GM19468 (cell line): ENCODE data around the gene KRTAP10-4.
"Not testable (repeated sequence)": the region's sequence is repeated elsewhere in the genome, so short reads cannot be mapped to it uniquely, and the experiment has no call there.

Experiments
- ATAC-seq: cut with Tn5 transposase; IDR thresholded peaks from one replicate; pipeline ENCODE4 v1.9.1; 2021; ENCODE audit warnings: mild to moderate bottlenecking, moderate library complexity, moderate number of reproducible peaks; ENCODE audit not compliant: unreplicated experiment; ENCODE audit errors: extremely low read depth

KRTAP10-4 gene, protein sequence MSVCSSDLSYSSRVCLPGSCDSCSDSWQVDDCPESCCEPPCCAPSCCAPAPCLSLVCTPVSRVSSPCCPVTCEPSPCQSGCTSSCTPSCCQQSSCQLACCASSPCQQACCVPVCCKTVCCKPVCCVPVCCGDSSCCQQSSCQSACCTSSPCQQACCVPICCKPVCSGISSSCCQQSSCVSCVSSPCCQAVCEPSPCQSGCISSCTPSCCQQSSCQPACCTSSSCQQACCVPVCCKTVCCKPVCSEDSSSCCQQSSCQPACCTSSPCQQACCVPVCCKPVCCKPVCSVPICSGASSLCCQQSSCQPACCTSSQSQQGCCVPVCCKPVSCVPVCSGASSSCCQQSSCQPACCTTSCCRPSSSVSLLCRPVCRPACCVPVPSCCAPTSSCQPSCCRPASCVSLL

DNA sequence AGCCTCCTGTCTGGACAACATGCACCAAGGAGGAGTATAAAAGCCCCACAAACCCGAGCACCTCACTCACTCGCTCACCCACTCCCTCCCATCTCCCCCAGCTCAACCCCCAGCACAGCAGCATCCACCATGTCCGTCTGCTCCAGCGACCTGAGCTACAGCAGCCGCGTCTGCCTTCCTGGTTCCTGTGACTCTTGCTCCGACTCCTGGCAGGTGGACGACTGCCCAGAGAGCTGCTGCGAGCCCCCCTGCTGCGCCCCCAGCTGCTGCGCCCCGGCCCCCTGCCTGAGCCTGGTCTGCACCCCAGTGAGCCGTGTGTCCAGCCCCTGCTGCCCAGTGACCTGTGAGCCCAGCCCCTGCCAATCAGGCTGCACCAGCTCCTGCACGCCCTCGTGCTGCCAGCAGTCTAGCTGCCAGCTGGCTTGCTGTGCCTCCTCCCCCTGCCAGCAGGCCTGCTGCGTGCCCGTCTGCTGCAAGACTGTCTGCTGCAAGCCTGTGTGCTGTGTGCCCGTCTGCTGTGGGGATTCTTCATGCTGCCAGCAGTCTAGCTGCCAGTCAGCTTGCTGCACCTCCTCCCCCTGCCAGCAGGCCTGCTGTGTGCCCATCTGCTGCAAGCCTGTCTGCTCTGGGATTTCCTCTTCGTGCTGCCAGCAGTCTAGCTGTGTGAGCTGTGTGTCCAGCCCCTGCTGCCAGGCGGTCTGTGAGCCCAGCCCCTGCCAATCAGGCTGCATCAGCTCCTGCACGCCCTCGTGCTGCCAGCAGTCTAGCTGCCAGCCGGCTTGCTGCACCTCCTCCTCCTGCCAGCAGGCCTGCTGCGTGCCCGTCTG is at the start of gene KRTAP10-4:
Gene KRTAP10-4, plus strand, starts transcription at position 100 of the 827 bp plus-strand sequence. Its CDS starts 30 bp downstream, at position 130.
- not testable (repeated sequence) for ATAC-seq

DNA sequence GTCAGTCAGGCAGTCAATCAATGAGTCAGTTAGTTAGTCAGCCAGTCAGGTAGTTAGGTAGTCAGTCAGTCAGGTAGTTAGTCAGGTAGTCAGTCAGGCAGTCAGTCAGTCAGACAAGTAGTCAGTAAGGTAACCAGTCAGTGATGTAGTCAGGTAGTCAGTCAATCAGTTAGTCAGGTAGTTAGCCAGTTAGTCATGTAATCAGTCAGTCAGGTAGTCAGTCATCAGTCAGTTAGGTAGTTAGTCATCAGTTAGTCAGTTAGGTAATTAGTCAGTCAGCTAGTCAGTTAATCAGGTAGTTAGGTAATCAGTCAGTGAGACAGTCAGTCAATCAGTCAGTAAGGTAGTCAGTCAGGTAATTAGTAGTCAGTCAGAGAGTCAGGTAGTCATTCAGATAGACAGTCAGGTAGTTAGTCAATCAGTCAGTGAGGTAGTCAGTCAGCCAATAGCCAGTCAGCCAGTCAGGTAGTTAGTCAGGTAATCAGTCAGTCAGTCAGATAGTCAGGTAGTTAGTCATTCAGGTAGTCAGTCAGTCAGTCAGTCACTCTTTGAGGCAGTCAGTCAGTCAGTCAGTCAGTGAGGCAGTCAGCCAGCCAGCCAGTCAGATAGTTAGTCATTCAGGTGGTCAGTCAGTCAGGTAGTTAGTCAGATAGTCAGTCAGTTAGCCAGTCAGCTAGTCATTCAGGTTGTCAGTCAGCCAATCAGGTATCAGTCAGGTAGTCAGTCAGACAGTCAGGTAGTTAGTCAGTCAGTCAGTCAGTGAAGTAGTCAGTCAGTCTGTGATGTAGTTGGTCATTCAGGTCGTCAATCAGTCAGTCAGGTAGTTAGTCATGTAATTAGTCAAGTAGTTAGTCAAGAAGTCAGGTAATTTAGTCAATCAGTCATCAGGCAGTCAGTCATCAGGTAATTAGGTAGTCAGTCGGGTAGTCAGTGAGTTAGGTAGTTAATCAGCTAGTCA is 48.8 kb upstream of the KRTAP10-4 start:
- ATAC-seq: no peak

DNA sequence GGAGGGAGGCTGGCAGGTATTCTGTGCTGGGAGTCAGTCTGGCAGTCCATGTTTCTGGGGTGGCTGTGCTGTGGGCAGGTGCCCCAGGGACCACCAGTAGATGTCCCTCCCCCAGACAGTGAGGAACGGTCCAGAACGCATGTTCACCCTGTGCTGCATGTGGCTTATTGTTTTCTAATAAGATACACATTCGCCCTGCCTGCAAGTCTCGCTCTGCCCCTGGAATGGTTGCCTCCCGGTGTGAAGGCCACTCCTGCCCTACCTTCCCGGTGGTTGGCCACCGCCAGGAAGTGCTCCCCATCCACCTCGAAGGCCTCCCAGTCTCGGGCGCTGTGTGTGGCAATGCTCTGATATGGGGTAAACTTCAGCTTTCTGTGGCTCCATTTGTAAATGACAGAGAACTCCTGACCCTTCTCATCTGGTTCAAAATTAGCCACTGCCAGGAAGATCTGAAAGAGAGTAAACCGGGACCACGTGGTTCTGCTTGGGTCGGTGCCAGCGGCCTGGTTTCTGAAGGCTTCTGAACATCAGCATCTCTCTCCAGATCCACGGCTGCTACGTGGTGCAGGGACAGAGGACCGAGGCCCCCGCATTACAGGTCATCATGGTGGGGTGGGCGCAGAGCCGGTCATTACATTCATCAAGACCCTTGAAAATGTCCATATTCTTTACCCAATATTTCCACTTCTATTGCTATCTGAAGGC is 48.0 kb upstream of the KRTAP10-4 start:
- no peak for ATAC-seq

DNA sequence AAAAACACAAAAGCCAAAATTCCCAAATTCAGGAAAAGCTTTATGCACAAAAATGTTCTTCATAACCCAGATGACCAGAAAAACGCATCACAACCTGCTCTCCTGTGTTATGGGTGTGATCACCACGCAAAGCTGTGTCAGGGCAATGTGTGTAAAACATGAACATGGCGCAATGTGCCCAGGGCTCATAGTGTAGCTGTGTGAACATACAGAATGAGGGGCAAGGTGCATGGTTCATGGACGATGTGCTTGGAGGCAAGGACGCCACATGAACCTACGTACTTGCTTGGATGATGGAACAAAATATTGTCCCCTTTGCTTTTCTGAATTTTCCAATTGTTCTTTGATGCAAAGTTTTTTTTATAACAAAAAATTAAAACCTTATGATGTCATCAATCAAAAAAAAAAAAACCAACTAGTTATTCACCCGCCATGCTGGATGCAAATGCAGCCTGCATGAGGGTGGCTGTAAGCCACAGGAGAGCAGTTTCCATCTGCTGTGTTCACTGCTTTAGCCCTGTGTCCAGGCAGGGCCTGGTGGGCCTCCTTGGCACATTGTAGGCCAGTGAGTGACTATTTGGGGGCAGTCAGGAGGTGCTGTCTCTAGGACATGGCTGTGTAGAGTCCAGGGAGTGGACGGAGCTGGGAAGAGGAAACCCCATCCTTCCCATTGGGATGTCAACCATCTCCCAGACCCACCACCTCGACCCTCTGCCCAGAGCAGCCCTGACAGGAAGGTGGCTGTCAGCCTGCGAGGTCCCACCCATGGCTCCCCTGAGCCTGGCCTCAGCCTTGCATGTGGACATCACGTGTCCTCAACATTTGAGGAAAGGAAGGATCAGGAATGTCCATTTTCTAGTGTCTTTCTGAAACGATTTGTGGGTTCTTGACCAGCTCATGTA is 47.2 kb upstream of the KRTAP10-4 start:
- no peak for ATAC-seq

DNA sequence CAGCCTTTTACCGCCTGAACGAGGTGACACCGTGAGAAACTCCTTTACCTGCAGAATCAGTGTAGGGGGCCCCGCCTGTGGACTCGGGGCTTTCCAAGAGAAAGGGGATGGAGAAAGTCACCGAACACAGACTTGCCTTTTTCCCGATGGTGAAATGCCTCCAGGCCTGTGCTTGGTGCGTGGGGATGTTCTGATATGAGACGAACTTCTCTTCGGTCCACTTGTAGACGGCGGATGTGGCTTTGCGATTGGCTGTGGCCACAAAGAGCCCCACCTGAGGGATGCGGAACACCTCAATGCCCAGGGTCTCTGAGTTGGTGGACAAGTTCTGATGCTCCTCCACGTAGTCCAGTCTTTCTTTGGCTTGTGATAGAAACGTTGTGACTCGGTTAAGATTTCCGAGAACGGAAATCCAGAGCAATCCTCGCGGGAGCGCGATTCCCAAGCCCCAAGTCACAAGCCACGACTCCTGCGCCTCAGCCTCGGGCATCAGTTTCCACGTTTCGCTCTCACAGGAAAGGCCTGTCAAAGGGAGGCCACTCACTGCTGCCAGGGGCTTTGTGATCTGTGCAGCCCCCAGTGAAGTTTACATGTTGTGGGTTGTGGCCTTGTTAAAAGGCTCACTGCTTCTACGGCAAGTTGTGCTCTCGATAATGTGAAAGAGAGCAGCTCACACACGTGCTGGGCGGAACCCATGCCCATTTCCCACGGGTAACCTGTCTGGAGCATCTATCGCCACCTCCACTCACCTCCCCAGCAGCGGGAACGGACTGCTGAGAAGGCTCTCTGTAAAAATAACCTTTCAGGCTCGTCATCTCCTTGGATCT is 46.2 kb upstream of the KRTAP10-4 start:
- ATAC-seq: no peak

DNA sequence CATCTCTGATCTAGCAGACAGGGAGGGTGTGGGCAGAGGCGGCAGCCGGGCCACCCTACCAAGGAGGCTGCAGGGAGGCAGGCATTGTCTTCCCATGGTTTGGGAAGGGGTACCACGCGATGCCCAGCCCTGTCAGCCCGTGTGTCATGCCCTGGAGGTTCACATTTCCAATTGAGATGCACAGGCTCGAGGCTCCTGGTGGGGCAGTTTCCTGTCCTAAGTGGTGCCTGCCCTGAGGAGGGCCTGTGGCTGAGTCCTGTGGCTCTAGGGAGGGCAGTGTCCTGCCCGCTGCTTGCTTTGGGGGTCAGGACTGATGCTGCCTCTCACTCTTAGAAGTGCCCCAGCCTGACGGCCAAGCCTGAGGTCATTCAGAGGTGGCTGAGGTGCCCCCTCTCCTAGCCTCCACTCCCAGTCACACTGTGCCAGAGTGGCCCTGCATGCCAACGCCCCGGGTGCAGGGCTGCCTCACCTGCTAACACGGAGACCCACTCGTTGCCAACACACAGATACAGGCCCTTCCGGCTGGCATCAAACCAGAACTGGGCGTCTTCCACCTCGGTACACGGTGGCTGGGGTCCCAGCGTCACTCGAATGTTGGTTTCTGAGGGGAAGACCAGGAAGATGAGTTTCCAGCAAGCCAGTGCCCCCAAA is 45.4 kb upstream of the KRTAP10-4 start:
- no peak for ATAC-seq

DNA sequence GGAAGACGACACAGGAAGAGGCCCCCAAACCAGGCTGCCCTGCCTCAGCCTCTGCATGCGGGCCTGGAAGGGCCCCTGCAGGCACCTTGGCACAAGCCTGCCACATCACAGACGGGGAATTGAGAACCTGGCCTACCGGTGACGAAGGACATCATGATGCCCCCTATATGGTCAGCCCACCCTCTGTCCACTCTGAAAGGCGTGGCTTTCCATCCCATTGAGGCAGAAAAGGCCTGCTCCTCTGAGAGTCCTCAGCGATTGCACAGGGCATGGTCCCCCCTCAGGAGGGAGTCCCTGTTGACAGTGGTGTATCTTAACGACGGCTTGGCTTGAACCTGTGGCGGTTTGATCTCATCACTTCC is 44.9 kb upstream of the KRTAP10-4 start:
- ATAC-seq: no peak

DNA sequence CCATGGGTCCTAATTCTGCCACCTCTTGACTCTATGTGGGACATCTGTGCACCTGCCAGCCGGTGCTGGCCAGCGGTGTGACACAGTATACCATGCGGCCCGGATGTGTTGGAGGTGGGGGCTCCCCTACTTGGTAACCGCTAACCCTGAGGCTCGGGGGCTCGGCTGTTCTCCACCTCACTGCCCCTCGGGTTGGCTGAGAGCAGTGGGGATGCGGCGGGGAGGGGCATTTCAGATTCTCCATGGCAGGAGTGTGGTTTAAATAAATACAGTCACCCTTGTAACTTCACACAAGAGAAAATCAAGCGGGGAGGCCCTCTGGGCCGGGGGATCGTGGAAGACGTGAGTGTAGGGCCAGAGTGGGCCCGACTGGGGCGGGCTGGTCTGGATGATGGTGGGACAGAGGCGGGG is 44.5 kb upstream of the KRTAP10-4 start:
- ATAC-seq: no peak

DNA sequence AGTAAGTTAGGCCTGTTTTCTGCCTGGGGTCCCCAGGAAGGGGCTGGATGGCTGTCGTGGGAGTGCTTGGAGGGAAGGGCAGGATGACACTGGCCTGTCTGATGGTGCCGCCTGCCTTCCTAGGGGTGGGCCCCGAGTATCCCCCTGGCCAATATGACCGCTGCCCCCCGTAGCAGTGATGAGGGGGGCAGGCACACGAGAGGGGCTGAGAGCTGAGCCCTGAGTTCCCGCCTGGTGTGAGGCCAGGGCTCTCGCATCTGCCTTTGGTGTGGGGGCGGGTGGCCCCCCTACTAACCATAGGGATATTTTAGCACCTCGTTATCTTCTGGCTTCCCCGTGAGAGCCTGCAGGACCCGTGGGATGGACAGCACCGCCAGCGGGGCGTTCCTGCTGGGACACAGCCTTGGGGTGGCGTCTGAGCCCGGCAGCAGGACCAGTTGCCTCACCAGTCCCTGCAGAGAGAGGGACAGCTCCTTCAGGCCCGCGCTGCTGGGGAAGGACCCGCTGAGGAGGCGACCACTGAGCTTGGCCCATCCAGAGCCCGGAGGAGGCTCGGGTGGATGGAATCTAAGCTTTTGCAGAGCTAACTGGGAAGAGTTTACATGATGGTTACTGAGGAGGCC is 43.9 kb upstream of the KRTAP10-4 start:
- no peak for ATAC-seq

DNA sequence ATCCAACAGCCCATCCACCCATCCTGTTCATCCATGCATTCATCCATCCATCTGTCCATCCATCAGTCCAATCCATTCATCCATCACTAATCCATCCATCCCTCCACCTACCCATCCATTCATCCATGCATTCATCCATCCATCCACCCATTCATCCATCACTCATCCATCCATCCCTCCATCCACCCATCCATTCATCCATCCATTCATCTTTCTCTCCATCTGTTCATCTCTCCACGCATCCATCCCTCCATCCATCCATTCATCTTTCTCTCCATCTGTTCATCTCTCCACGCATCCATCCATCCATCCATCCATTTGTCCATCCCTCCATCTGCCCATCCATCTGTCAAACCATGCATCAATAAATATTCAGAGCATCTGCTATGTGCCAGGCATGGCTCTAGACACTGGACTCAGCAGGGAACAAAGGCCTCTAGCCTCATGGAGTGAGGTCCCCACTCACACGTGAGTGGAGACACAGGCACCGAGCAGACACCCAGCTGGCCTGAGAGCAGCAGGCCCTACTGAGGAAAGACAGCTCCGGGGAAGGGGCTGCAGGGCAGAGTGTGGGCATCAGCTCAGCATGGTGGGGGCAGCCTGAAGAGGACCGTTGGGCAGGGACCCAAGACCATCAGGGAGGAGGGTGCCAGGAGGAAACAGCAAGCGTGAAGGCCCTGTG is 43.2 kb upstream of the KRTAP10-4 start:
- ATAC-seq: no peak

DNA sequence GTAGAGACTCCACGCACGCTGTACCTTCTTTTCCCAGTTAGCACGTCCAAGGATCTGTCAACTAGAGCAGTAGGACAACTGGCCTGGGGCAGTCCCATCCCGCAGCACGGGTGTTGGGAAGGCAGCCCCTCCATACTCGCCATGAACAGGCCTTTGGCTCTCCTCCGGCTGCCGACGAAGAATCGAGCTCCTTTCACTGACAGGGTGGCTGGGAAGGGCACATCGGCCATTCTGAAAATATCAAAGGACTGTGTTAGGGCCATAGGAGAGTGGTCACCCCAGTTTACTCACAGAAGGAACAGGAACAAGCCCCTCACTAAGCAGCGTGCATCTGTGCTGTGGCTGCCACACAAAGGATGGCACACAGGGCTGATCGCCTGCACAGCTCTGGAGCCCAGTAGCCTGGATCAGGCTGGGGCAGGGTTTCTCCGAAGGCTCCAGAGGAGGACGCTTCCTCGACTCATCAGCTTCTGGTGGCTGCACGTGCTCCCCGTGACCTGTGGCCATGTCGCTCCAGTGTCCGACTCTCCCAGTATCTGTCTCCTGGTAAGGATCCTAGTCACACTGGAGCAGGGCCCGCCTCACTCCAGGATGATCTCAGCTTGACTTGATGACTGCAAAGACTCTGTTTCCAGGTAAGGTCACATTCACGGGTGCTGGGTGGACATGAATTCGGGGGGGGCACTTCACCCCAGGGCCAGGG is 42.5 kb upstream of the KRTAP10-4 start:
- no peak for ATAC-seq

DNA sequence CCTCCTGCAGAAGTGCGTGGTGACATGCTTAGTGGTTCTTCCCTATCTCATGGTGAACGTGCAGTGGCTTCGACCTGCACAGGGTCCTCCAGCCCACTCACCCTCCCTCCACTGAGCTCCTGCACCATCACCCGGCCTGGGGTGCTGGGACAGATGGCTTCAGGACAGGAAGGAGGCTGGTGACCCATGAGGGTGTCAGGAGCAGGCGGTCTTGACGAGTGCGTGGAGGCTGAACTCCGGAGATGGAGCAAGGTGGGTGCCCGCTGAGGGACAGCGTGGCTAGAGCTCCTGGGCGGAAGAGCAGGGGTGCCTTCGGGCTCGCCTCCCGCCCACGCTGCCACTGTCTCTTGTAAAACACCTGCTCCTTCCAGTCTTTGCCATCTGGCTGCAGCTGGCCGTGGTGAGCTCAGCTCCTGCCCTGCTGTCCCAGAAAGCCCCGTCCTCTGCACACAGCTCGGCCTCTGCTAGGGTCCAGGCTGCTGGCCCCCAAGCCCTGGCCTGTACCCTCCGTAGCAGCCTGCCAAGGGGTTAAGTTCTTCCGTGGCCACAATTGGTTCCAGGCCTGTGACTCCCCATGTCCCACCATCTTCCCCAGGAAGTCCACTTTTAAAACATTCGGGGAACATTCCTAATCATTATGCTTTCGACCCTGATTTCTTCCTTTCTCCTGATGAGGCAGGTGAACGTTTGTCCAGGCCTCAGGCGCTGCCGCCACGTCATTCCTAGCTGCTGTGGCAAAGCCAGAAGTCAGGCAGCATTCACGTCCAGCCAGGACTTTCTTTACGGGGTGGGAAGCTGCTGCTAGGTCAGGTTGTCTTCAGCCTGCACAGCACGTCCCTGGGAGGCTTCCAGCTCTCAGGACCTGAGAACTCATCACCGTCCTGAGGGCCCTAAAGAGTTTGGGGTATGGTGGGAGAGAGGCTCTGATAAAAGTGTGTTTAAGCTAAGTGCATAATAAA is 41.6 kb upstream of the KRTAP10-4 start:
- no peak for ATAC-seq

DNA sequence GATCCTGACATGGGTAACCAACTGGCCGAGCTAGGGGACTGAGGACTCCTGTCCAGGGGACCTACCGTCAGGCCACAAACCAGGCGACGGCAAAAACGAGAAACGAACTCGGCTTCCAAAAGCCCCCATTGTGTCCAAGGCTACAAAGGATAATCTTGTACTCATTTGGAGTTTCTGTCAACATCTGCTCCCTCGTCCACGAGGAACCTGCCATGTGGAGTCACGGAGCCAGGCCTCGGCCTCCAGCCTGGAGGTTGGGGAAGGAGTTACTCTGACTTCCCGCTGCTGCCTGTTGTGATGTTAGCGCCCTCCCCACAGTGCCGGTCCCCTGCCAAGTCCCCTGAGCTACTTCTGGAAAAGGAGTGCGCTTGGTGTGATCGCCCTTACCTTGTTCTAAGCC is 40.8 kb upstream of the KRTAP10-4 start:
- no peak for ATAC-seq

DNA sequence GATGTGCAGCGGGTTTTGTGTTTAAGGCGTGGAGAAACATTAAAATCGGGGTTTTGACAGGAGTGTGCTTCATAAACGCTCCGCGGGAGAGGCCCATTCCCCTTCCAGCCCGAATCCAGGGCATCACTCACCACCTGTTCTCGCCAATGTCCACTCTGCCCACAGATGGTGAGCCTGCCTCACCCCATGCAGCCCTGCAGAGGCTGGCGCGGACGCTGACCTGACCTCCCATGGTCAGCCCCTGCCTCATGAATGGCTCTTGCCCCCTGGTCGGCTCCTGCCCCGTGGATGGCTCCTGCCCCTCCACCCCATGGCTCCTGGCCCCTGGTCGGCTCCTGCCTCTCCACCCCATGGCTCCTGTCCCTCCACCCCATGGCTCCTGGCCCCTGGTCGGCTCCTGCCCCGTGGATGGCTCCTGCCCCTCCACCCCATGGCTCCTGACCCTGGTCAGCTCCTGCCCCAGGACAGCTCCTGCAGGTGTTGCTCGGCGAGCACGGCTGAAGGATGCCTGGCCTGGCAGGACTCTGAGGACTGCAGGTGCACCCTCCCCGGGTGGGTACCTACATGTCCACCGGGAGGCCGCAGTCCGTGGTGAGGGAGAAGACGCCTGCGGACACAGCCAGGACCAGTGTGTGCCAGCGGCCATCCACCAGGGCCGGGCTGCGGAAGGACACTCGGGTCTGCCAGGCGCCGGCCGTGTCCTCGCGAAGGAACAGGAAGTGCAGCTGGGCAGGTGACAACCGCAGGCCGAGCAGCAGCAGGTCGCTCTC is 40.2 kb upstream of the KRTAP10-4 start:
- no peak for ATAC-seq
